Measurements from ENCODE around the gene PSMD6.

The PSMD6 gene

DNA sequence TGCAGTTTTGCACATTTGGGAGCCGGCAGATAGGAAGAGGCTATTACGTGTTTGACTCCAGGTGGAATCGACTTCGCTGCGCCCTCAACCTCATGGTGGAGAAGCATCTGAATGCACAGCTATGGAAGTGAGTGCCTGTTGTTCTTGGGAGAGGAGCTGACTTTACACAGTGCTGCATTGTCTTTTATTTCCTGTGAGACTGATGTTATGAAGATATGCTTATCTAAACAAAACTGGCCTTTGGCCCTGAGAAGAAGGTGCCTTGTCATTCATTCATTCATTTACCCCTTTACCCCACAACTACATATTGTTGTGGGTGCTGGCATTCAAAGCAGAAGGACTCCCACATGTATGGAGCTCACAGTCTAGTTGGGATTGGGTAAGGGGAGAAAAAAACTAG is 32.6 kb downstream of the PSMD6 start:
- TF ChIP-seq, protein P1, sequence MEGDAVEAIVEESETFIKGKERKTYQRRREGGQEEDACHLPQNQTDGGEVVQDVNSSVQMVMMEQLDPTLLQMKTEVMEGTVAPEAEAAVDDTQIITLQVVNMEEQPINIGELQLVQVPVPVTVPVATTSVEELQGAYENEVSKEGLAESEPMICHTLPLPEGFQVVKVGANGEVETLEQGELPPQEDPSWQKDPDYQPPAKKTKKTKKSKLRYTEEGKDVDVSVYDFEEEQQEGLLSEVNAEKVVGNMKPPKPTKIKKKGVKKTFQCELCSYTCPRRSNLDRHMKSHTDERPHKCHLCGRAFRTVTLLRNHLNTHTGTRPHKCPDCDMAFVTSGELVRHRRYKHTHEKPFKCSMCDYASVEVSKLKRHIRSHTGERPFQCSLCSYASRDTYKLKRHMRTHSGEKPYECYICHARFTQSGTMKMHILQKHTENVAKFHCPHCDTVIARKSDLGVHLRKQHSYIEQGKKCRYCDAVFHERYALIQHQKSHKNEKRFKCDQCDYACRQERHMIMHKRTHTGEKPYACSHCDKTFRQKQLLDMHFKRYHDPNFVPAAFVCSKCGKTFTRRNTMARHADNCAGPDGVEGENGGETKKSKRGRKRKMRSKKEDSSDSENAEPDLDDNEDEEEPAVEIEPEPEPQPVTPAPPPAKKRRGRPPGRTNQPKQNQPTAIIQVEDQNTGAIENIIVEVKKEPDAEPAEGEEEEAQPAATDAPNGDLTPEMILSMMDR (IDR thresholded peaks at IDR 0.05; ENCODE audit: insufficient read depth, low read length, poor library complexity, severe bottlenecking): no peak
- Histone ChIP-seq H3K27me3 (replicated peaks; ENCODE audit: control insufficient read depth, insufficient read depth, low read length) (no peaks in the 10 kb centered on the region), H3K4me3 (replicated peaks; ENCODE audit: low read depth, low read length) (no peak overlapping the region), H3K36me3 (ENCODE audit: control insufficient read depth, insufficient read depth, low read length) (peaks cover 26% of the 10 kb centered on the region)
- DNase-seq (ENCODE audit: extremely low read depth, insufficient read length): no peak

DNA sequence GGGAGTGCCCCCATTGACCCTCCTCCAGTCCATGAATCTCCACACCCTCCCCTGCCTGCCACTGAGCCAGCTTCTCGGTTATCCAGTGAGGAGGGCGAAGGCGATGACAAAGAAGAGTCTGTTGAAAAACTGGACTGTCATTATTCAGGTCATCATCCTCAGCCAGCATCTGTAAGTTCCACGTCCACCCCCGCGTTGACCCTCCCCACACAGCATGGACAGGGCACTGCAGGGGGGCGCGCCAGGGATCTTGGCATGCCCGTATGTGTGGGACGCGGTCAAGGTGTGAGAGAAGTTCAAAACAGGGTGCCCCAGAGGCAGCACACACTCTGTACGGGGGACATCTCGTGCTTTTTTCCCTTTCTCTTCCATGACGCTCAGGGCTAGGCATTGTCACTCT is 33.1 kb downstream of the PSMD6 start:
- no peak for DNase-seq (ENCODE audit: extremely low read depth, insufficient read length)
- Histone ChIP-seq H3K27me3 (replicated peaks; ENCODE audit: control insufficient read depth, insufficient read depth, low read length) (no peaks in the 10 kb centered on the region), H3K4me3 (replicated peaks; ENCODE audit: low read depth, low read length) (no peak overlapping the region), H3K36me3 (ENCODE audit: control insufficient read depth, insufficient read depth, low read length) (peaks cover 22% of the 10 kb centered on the region)
- TF ChIP-seq, protein P1 (IDR thresholded peaks at IDR 0.05; ENCODE audit: insufficient read depth, low read length, poor library complexity, severe bottlenecking): no peak

- no peaks in the 10 kb centered on the region for H3K27me3 ChIP-seq (replicated peaks; ENCODE audit: control insufficient read depth, insufficient read depth, low read length)
- H3K4me3 ChIP-seq (replicated peaks; ENCODE audit: low read depth, low read length): no peak overlapping the region
- TF ChIP-seq, protein P1 (IDR thresholded peaks at IDR 0.05; ENCODE audit: insufficient read depth, low read length, poor library complexity, severe bottlenecking): no peak
- no peak for DNase-seq (ENCODE audit: extremely low read depth, insufficient read length)
- H3K36me3 ChIP-seq (ENCODE audit: control insufficient read depth, insufficient read depth, low read length): peaks cover 20% of the 10 kb centered on the region
Measured at GRCh38 chr3:63988943-63989342, 34.4 kb downstream of the PSMD6 start.

DNA sequence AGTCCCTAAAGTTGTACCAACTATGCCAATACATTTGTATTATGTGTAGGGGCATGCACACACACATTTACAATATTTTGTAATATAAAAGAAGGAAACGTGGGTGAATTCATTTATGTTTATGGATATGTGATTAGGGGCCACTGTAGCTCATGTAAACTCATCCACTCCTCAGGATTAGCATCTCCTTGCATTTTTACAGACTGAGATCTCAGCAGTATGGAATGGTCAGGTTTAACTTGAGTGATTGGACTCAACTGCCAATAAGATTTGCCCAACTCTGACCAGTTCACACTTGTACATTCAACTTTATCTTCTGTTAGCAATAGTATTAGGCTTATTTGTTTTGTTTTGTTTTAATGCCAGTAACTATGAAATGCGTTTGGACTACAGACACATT is 36.5 kb downstream of the PSMD6 start:
- Histone ChIP-seq H3K27me3 (replicated peaks; ENCODE audit: control insufficient read depth, insufficient read depth, low read length) (no peaks in the 10 kb centered on the region), H3K4me3 (replicated peaks; ENCODE audit: low read depth, low read length) (no peak overlapping the region), H3K36me3 (ENCODE audit: control insufficient read depth, insufficient read depth, low read length) (peaks cover 20% of the 10 kb centered on the region)
- TF ChIP-seq, protein P1 (IDR thresholded peaks at IDR 0.05; ENCODE audit: insufficient read depth, low read length, poor library complexity, severe bottlenecking): no peak
- DNase-seq (ENCODE audit: extremely low read depth, insufficient read length): no peak

DNA sequence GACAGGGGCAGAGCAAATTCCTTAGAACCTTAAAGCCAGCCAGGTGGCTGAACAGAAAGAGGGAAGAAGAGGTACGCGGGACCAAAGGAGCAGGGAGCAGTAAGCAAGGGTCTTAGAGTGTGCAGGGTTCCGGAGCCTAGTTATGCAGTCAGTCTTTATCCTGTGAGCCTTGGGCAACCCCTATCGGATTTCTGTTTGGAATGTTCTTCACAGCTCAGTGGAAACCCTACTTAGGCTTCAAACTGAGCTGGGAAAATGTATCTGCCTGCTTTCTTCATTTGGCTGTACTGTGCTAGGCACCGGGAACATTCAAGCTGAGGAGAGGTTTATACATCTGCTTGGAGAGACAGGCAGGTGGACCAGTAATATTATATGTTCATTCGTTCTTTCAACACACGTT is 37.1 kb downstream of the PSMD6 start:
- H3K27me3 ChIP-seq (replicated peaks; ENCODE audit: control insufficient read depth, insufficient read depth, low read length): no peaks in the 10 kb centered on the region
- peaks cover 19% of the 10 kb centered on the region for H3K36me3 ChIP-seq (ENCODE audit: control insufficient read depth, insufficient read depth, low read length)
- DNase-seq (ENCODE audit: extremely low read depth, insufficient read length): no peak
- TF ChIP-seq, protein P1 (IDR thresholded peaks at IDR 0.05; ENCODE audit: insufficient read depth, low read length, poor library complexity, severe bottlenecking): no peak
- no peak overlapping the region for H3K4me3 ChIP-seq (replicated peaks; ENCODE audit: low read depth, low read length)

GRCh38 chr3:63984391-63984790 is 38.9 kb downstream of the PSMD6 start:
- Histone ChIP-seq H3K4me3 (replicated peaks; ENCODE audit: low read depth, low read length) (no peak overlapping the region), H3K27me3 (replicated peaks; ENCODE audit: control insufficient read depth, insufficient read depth, low read length) (no peaks in the 10 kb centered on the region), H3K36me3 (ENCODE audit: control insufficient read depth, insufficient read depth, low read length) (peaks cover 20% of the 10 kb centered on the region)
- TF ChIP-seq, protein P1 (IDR thresholded peaks at IDR 0.05; ENCODE audit: insufficient read depth, low read length, poor library complexity, severe bottlenecking): no peak
- DNase-seq (ENCODE audit: extremely low read depth, insufficient read length): no peak
